Suprapubic skin (tissue), 4 donors: ENCODE data around the gene TAF6L.
A peak's percentile ranks its signal among the peaks of the same experiment; 100 is the strongest.

Experiments
- EP300 ChIP-seq: sonication (generic); formaldehyde crosslinking; IDR thresholded peaks from one replicate; pipeline ENCODE4 v1.6.1; 2017; ENCODE audit warnings: antibody characterized with exemption
- POLR2A ChIP-seq, 2 donors: fragments of 450-650 bp; IDR thresholded peaks; one replicate each; pipeline ENCODE4 v1.6.1; 2017; ENCODE audit warnings: antibody characterized with exemption in 2 of 2, mild to moderate bottlenecking in 2 of 2, moderate library complexity in 2 of 2
- POLR2AphosphoS5 ChIP-seq, 3 donors: sonication (generic); formaldehyde crosslinking; IDR thresholded peaks; one replicate each; pipeline ENCODE4 v1.6.1; 2017; ENCODE audit warnings: antibody characterized with exemption in 3 of 3
- TF ChIP-seq, protein P1 (sequence below), 2 donors: fragments of 200-600 bp in 1 of 2; fragments of 450-650 bp in 1 of 2; sonication (generic) in 1 of 2; IDR thresholded peaks; one replicate each; pipeline ENCODE4 v1.5.1; 2016 to 2019; ENCODE audit warnings: antibody characterized with exemption in 2 of 2, mild to moderate bottlenecking in 1 of 2, moderate library complexity in 1 of 2

DNA sequence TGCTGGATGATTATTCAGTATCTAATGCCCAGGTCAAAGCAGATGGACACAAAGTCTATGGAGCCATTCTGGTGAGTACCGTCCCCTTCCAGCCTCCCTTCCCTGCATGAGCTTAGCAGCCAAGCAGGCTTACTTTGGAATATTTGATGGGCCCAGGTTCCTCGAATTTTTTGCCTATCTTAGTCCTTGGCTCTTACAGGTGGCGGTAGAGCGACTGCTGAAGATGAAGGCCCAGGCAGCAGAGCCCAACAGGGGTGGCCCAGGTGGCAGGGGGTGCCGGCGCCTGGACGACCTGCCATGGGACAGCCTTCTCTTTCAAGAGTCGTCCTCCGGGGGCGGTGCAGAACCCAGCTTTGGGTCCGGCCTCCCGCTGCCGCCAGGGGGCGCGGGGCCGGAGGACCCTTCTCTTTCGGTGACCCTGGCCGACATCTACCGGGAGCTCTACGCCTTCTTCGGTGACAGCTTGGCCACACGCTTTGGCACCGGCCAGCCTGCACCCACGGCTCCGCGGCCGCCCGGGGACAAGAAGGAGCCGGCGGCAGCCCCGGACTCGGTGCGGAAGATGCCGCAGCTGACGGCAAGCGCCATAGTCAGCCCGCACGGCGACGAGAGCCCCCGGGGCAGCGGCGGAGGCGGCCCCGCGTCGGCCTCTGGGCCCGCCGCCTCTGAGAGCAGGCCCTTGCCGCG, 15.3 kb downstream of the TAF6L start:
- TF ChIP-seq, protein P1, sequence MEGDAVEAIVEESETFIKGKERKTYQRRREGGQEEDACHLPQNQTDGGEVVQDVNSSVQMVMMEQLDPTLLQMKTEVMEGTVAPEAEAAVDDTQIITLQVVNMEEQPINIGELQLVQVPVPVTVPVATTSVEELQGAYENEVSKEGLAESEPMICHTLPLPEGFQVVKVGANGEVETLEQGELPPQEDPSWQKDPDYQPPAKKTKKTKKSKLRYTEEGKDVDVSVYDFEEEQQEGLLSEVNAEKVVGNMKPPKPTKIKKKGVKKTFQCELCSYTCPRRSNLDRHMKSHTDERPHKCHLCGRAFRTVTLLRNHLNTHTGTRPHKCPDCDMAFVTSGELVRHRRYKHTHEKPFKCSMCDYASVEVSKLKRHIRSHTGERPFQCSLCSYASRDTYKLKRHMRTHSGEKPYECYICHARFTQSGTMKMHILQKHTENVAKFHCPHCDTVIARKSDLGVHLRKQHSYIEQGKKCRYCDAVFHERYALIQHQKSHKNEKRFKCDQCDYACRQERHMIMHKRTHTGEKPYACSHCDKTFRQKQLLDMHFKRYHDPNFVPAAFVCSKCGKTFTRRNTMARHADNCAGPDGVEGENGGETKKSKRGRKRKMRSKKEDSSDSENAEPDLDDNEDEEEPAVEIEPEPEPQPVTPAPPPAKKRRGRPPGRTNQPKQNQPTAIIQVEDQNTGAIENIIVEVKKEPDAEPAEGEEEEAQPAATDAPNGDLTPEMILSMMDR (IDR thresholded peaks at IDR 0.05): peak; percentile 89 to 90
- no peak for TF ChIP-seq POLR2A (IDR thresholded peaks at IDR 0.05)
- no peak for TF ChIP-seq EP300
- TF ChIP-seq POLR2AphosphoS5 (IDR thresholded peaks at IDR 0.05): peak in 2 of 3 donors; percentile 44 to 66
